ENCODE results near the gene LRRC4C. TPM values are rescaled to one million over a fixed set of nuclear protein-coding genes. Genes with fewer than 3 reads are reported as not detected.

LRRC4C gene
- total and polyA plus RNA-seq, 2 donors (not counting 3 experiments of a cell fraction or from before 2014, with no cell fraction given) = not detected

DNA sequence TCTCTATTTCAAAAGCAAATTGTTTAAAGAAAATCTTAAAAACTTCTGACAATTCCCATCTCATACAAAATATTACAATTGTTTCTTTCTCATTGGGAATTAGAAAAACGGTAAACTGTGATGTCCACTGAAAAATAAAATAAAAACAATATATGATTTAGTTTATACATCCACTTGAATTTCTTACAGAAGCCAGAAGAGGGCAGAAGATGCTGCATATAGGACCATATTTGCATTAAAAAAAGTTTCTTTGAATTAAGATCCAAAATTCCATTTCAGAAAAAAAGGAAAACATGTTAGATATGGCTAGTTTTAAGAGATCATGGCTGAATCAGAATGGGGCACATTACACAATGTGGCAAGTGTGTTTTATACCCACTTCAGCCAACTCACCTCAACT is 39.3 kb upstream of the LRRC4C start:
- no peak for FAIRE-seq
- H3K4me3 ChIP-seq (replicated peaks in 1 of 3; ENCODE audit: insufficient read depth in 1 of 3, low read depth in 1 of 3, low read length in 3 of 3) = no peak overlapping the region
- H3K36me3 ChIP-seq (ENCODE audit: control insufficient read depth in 2 of 2, extremely low read depth in 1 of 2, insufficient read depth in 2 of 2, low read length in 2 of 2) = no peaks in the 10 kb centered on the region
- dilution Hi-C loops (cut with MboI; ENCODE audit: extremely low pct_ligation_motif_present, low sequenced_read_pairs) (no loop called here), intact Hi-C loops (cut with micrococcal nuclease) (loop anchor here (5.0 to 10.0 kb wide), 2 partner anchors 906 to 1191 kb away; no protein-coding TSS in a partner anchor)
- no peak overlapping the region for H3K9ac ChIP-seq (replicated peaks; ENCODE audit: extremely low read depth, insufficient read depth, low read length)
- TF ChIP-seq POLR2AphosphoS5 (IDR thresholded peaks at IDR 0.05; ENCODE audit: insufficient read depth, low read depth, low read length) (no peak), GATA2 (IDR thresholded peaks at IDR 0.05; ENCODE audit: insufficient read depth, insufficient read length, low read depth, low read length) (no peak)
- TF ChIP-seq, protein P1, sequence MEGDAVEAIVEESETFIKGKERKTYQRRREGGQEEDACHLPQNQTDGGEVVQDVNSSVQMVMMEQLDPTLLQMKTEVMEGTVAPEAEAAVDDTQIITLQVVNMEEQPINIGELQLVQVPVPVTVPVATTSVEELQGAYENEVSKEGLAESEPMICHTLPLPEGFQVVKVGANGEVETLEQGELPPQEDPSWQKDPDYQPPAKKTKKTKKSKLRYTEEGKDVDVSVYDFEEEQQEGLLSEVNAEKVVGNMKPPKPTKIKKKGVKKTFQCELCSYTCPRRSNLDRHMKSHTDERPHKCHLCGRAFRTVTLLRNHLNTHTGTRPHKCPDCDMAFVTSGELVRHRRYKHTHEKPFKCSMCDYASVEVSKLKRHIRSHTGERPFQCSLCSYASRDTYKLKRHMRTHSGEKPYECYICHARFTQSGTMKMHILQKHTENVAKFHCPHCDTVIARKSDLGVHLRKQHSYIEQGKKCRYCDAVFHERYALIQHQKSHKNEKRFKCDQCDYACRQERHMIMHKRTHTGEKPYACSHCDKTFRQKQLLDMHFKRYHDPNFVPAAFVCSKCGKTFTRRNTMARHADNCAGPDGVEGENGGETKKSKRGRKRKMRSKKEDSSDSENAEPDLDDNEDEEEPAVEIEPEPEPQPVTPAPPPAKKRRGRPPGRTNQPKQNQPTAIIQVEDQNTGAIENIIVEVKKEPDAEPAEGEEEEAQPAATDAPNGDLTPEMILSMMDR (IDR thresholded peaks at IDR 0.05; ENCODE audit: extremely low read depth in 1 of 2, insufficient read depth in 1 of 2, low read depth in 1 of 2, low read length in 2 of 2) = peak in 1 of 2 donors; percentile 4
- no peaks in the 10 kb centered on the region for H4K20me1 ChIP-seq (replicated peaks; ENCODE audit: control insufficient read depth, extremely low read depth, insufficient read depth, low read length)
- no TSS peak for BruUV-seq (replicated peaks)
- H3K79me2 ChIP-seq (ENCODE audit: control insufficient read depth, insufficient read depth, low read length) = no peaks in the 10 kb centered on the region
- H3K27me3 ChIP-seq (ENCODE audit: control insufficient read depth in 2 of 2, insufficient read depth in 2 of 2, low read length in 2 of 2) = no peaks in the 10 kb centered on the region
- no peak overlapping the region for H2AFZ ChIP-seq (ENCODE audit: low read depth, low read length)
- H3K4me2 ChIP-seq (ENCODE audit: insufficient read depth, low read length) = no peak overlapping the region
- H3K27ac ChIP-seq (ENCODE audit: insufficient read depth, low read depth, low read length) = no peak overlapping the region
- H3K9me3 ChIP-seq (replicated peaks; ENCODE audit: control insufficient read depth, insufficient read depth, low read length) = no peaks in the 10 kb centered on the region
- H3K4me1 ChIP-seq (ENCODE audit: control insufficient read depth, extremely low read depth, insufficient read depth, low read length) = no peaks in the 10 kb centered on the region
- POLR2A ChIA-PET = no interaction called here
- peak; percentile 26 for DNase-seq (ENCODE audit: low read depth, low spot score)
- no peaks in the 10 kb centered on the region for H3K9me1 ChIP-seq (replicated peaks; ENCODE audit: control insufficient read depth, extremely low read depth, insufficient read depth, low read length)
- CTCF ChIA-PET = no interaction called here

DNA sequence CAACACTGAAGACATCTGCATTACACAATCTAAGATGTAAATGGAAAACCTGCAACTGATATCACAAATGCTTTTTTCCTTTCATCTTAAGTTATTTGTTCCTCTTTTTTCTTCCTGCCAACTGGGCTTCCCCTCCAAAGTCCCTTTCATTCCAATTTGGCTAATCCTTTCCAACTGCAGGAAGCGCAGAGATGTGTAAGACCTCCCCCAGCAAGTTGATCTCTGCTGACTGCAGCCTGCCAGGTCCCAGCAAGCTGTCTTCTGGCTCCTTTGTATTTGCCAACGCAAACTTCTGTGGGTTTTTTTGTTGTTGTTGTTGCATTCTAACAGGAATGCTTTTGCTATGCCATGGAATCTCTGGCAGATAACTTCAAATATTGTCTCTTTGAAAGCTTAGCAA is 38.5 kb upstream of the LRRC4C start:
- Histone ChIP-seq H4K20me1 (replicated peaks; ENCODE audit: control insufficient read depth, extremely low read depth, insufficient read depth, low read length) (no peaks in the 10 kb centered on the region), H3K9me3 (replicated peaks; ENCODE audit: control insufficient read depth, insufficient read depth, low read length) (no peaks in the 10 kb centered on the region), H3K9ac (replicated peaks; ENCODE audit: extremely low read depth, insufficient read depth, low read length) (no peak overlapping the region), H3K4me1 (ENCODE audit: control insufficient read depth, extremely low read depth, insufficient read depth, low read length) (no peaks in the 10 kb centered on the region), H3K4me2 (ENCODE audit: insufficient read depth, low read length) (no peak overlapping the region), H3K27ac (ENCODE audit: insufficient read depth, low read depth, low read length) (no peak overlapping the region), H3K9me1 (replicated peaks; ENCODE audit: control insufficient read depth, extremely low read depth, insufficient read depth, low read length) (no peaks in the 10 kb centered on the region), H3K4me3 (replicated peaks in 1 of 3; ENCODE audit: insufficient read depth in 1 of 3, low read depth in 1 of 3, low read length in 3 of 3) (no peak overlapping the region), H3K79me2 (ENCODE audit: control insufficient read depth, insufficient read depth, low read length) (no peaks in the 10 kb centered on the region), H2AFZ (ENCODE audit: low read depth, low read length) (no peak overlapping the region), H3K27me3 (ENCODE audit: control insufficient read depth in 2 of 2, insufficient read depth in 2 of 2, low read length in 2 of 2) (no peaks in the 10 kb centered on the region), H3K36me3 (ENCODE audit: control insufficient read depth in 2 of 2, extremely low read depth in 1 of 2, insufficient read depth in 2 of 2, low read length in 2 of 2) (no peaks in the 10 kb centered on the region)
- dilution Hi-C loops (cut with MboI; ENCODE audit: extremely low pct_ligation_motif_present, low sequenced_read_pairs) = no loop called here
- intact Hi-C loops (cut with micrococcal nuclease) = loop anchor here (5.0 to 10.0 kb wide), 2 partner anchors 907 to 1191 kb away; no protein-coding TSS in a partner anchor
- ChIA-PET CTCF (no interaction called here), POLR2A (no interaction called here)
- FAIRE-seq (no peak), DNase-seq (ENCODE audit: low read depth, low spot score) (no peak)
- TF ChIP-seq GATA2 (IDR thresholded peaks at IDR 0.05; ENCODE audit: insufficient read depth, insufficient read length, low read depth, low read length) (no peak), EZH2 (IDR thresholded peaks at IDR 0.05; ENCODE audit: borderline replicate concordance, low read depth, low read length, severe bottlenecking) (no peak), FOS (IDR thresholded peaks at IDR 0.05; ENCODE audit: borderline replicate concordance, insufficient read depth, low read length) (no peak), POLR2A (IDR thresholded peaks at IDR 0.05; ENCODE audit: low read depth, low read length) (no peak), MYC (IDR thresholded peaks at IDR 0.05; ENCODE audit: low read depth, low read length) (no peak), POLR2AphosphoS5 (IDR thresholded peaks at IDR 0.05; ENCODE audit: insufficient read depth, low read depth, low read length) (no peak), JUN (IDR thresholded peaks at IDR 0.05; ENCODE audit: borderline replicate concordance, insufficient read depth, insufficient read length, low read depth) (no peak)
- TF ChIP-seq, protein P1 (IDR thresholded peaks at IDR 0.05; ENCODE audit: extremely low read depth in 1 of 2, insufficient read depth in 1 of 2, low read depth in 1 of 2, low read length in 2 of 2) = no peak
- TF ChIP-seq, protein P2, sequence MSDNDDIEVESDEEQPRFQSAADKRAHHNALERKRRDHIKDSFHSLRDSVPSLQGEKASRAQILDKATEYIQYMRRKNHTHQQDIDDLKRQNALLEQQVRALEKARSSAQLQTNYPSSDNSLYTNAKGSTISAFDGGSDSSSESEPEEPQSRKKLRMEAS (IDR thresholded peaks at IDR 0.05; ENCODE audit: insufficient read depth, insufficient read length) = no peak
- no TSS peak for BruUV-seq (replicated peaks)

Data from endothelial cell of umbilical vein (primary cell).